Measurements from ENCODE around the gene TMEM138.

GRCh38 chr11:61357894-61358239 lies 4.3 kb upstream of the TMEM138 start:
- no peak for TF ChIP-seq REST (IDR thresholded peaks at IDR 0.05)
- TF ChIP-seq CTCF (IDR thresholded peaks at IDR 0.05; ENCODE audit: low read depth, low read length, missing input control) = no peak
- no peak for TF ChIP-seq GABPA (IDR thresholded peaks at IDR 0.05 in 1 of 2, conservative IDR thresholded peaks at IDR 0.05 in 1 of 2)
- TF ChIP-seq MAX (IDR thresholded peaks at IDR 0.05) = no peak
- TF ChIP-seq EGR1 (IDR thresholded peaks at IDR 0.05; ENCODE audit: low read depth in 2 of 2) = no peak
- TF ChIP-seq FOXA1 (IDR thresholded peaks at IDR 0.05) = no peak
- TF ChIP-seq TAF1 (conservative IDR thresholded peaks at IDR 0.05) = no peak
- TF ChIP-seq SP1 (IDR thresholded peaks at IDR 0.05) = no peak
- no peak for TF ChIP-seq ZBTB33 (IDR thresholded peaks at IDR 0.05)
- TF ChIP-seq JUND (IDR thresholded peaks at IDR 0.05) = no peak
- TF ChIP-seq RAD21 (IDR thresholded peaks at IDR 0.05) = no peak
- TF ChIP-seq YY1 (IDR thresholded peaks at IDR 0.05) = no peak
- no peak for TF ChIP-seq ATF3 (IDR thresholded peaks at IDR 0.05)
- TF ChIP-seq HNF4A (conservative IDR thresholded peaks at IDR 0.05) = no peak
